Osteoblast (primary cell): ENCODE data around the gene SYNJ2. TPM values are rescaled to one million over a fixed set of nuclear protein-coding genes. Genes with fewer than 3 reads are reported as not detected.

Source experiments
- DNase-seq: peaks from one replicate; pipeline ENCODE4 v3.0.0; 2011; ENCODE audit warnings: low spot score, mixed read lengths; ENCODE audit not compliant: insufficient read length; ENCODE audit errors: missing footprints
- H2AFZ ChIP-seq: 2 replicates; pipeline ENCODE4 v1.6.0; 2011; ENCODE audit warnings: mild to moderate bottlenecking, low read length
- H3K27ac ChIP-seq: 2 replicates; pipeline ENCODE4 v1.5.1; 2011; ENCODE audit warnings: mild to moderate bottlenecking, low read depth, low read length, moderate library complexity
- H3K27me3 ChIP-seq: 2 replicates; pipeline ENCODE4 v1.6.0; 2012; ENCODE audit warnings: mild to moderate bottlenecking, control low read depth, inconsistent platforms, low read length, moderate library complexity; ENCODE audit not compliant: insufficient read depth
- H3K36me3 ChIP-seq: 2 replicates; pipeline ENCODE4 v1.5.1; 2011; ENCODE audit warnings: mild to moderate bottlenecking, low read length, control low read depth, moderate library complexity; ENCODE audit not compliant: insufficient read depth
- H3K4me1 ChIP-seq: 2 replicates; pipeline ENCODE4 v1.5.1; 2011; ENCODE audit warnings: mild to moderate bottlenecking, low read length, control low read depth, moderate library complexity; ENCODE audit not compliant: insufficient read depth
- H3K4me2 ChIP-seq: 2 replicates; pipeline ENCODE4 v1.6.0; 2011; ENCODE audit warnings: mild to moderate bottlenecking, low read length; ENCODE audit not compliant: insufficient read depth
- H3K4me3 ChIP-seq: fragments of 200-600 bp; sonication (generic); 3 replicates; pipeline ENCODE4 v1.5.1; 2012; ENCODE audit warnings: mild to moderate bottlenecking, low read length, inconsistent platforms; ENCODE audit not compliant: insufficient read depth
- H3K79me2 ChIP-seq: 2 replicates; pipeline ENCODE4 v1.6.0; 2012; ENCODE audit warnings: mild to moderate bottlenecking, low read length, control low read depth, inconsistent platforms; ENCODE audit not compliant: insufficient read depth
- H3K9me3 ChIP-seq: 2 replicates; pipeline ENCODE4 v1.5.1; 2011; ENCODE audit warnings: low read depth, low read length, control low read depth
- H4K20me1 ChIP-seq: 2 replicates; pipeline ENCODE4 v1.6.0; 2012; ENCODE audit warnings: mild to moderate bottlenecking, low read length, control low read depth; ENCODE audit not compliant: insufficient read depth
- CTCF ChIP-seq: IDR thresholded peaks from 2 replicates; pipeline ENCODE4 v1.5.1; 2011; ENCODE audit warnings: mild to moderate bottlenecking, low read depth, low read length, moderate library complexity; ENCODE audit errors: extremely low read depth
- total RNA-seq: library from RNA; depleted of rRNA; stranded (reverse); fragments of >200 nt; gene quantifications from 2 replicates; pipeline ENCODE4 v1.2.3, GENCODE V29; 2012

SYNJ2 gene
- total RNA-seq, 1 donor: 94.8 TPM

GRCh38 chr6:158043008-158043407 lies 61.3 kb downstream of the SYNJ2 start:
- Histone ChIP-seq H3K4me3 (no peak overlapping the region), H4K20me1 (no peaks in the 10 kb centered on the region), H3K27ac (peak overlapping the region; percentile 97), H3K4me1 (peaks cover 62% of the 10 kb centered on the region), H3K4me2 (no peak overlapping the region), H3K36me3 (peaks cover 80% of the 10 kb centered on the region), H3K79me2 (peaks cover 83% of the 10 kb centered on the region), H2AFZ (no peak overlapping the region), H3K27me3 (no peaks in the 10 kb centered on the region), H3K9me3 (no peaks in the 10 kb centered on the region)
- no peak for DNase-seq
- no peak for TF ChIP-seq CTCF

GRCh38 chr6:158043586-158044524 lies 62.2 kb downstream of the SYNJ2 start:
- peaks cover 59% of the 10 kb centered on the region for H3K4me1 ChIP-seq
- DNase-seq: peak; percentile 17

GRCh38 chr6:158044525-158044888 lies 62.8 kb downstream of the SYNJ2 start:
- TF ChIP-seq CTCF: no peak
- H3K27me3 ChIP-seq: no peaks in the 10 kb centered on the region
- peak; percentile 67 for DNase-seq
- H3K27ac ChIP-seq: peak overlapping the region; percentile 97
- H2AFZ ChIP-seq: no peak overlapping the region
- H3K36me3 ChIP-seq: peaks cover 73% of the 10 kb centered on the region
- no peaks in the 10 kb centered on the region for H3K9me3 ChIP-seq
- H4K20me1 ChIP-seq: no peaks in the 10 kb centered on the region
- H3K4me2 ChIP-seq: no peak overlapping the region
- H3K4me1 ChIP-seq: peaks cover 55% of the 10 kb centered on the region
- peaks cover 82% of the 10 kb centered on the region for H3K79me2 ChIP-seq
- H3K4me3 ChIP-seq: no peak overlapping the region

More at GRCh38 chr6:158043586-158044524, 62.2 kb downstream of the SYNJ2 start:
- peak overlapping the region; percentile 97 for H3K27ac ChIP-seq
- no peak overlapping the region for H3K4me3 ChIP-seq
- H2AFZ ChIP-seq: no peak overlapping the region
- H4K20me1 ChIP-seq: no peaks in the 10 kb centered on the region
- H3K4me2 ChIP-seq: no peak overlapping the region
- H3K36me3 ChIP-seq: peaks cover 76% of the 10 kb centered on the region
- H3K79me2 ChIP-seq: peaks cover 82% of the 10 kb centered on the region
- H3K9me3 ChIP-seq: no peaks in the 10 kb centered on the region
- no peaks in the 10 kb centered on the region for H3K27me3 ChIP-seq
- TF ChIP-seq CTCF: no peak
